ENCODE data around the gene WASF3.

WASF3 gene

GRCh38 chr13:26589754-26590153 is 32.3 kb downstream of the WASF3 start:
- H3K36me3 Mint-ChIP-seq (ENCODE audit: low read depth): no peaks in the 10 kb centered on the region
- no peak for DNase-seq

GRCh38 chr13:26590379-26590778 is 32.9 kb downstream of the WASF3 start:
- no peak overlapping the region for H3K27ac Mint-ChIP-seq
- peaks cover 50% of the 10 kb centered on the region for H3K27me3 Mint-ChIP-seq
- DNase-seq: no peak
- H3K4me1 Mint-ChIP-seq (ENCODE audit: low read depth): no peaks in the 10 kb centered on the region
- H3K9me3 Mint-ChIP-seq: no peaks in the 10 kb centered on the region
- no peak overlapping the region for H3K4me3 Mint-ChIP-seq
- no peaks in the 10 kb centered on the region for H3K36me3 Mint-ChIP-seq (ENCODE audit: low read depth)

More at GRCh38 chr13:26589754-26590153, 32.3 kb downstream of the WASF3 start:
- H3K27me3 Mint-ChIP-seq: peaks cover 49% of the 10 kb centered on the region
- no peak overlapping the region for H3K4me3 Mint-ChIP-seq
- H3K27ac Mint-ChIP-seq: no peak overlapping the region
- no peaks in the 10 kb centered on the region for H3K9me3 Mint-ChIP-seq
- H3K4me1 Mint-ChIP-seq (ENCODE audit: low read depth): no peaks in the 10 kb centered on the region

GRCh38 chr13:26590951-26591350 is 33.5 kb downstream of the WASF3 start:
- Mint-ChIP-seq H3K36me3 (ENCODE audit: low read depth) (no peaks in the 10 kb centered on the region), H3K9me3 (no peaks in the 10 kb centered on the region), H3K27ac (no peak overlapping the region), H3K4me1 (ENCODE audit: low read depth) (no peaks in the 10 kb centered on the region), H3K27me3 (peaks cover 49% of the 10 kb centered on the region), H3K4me3 (no peak overlapping the region)
- DNase-seq: no peak

GRCh38 chr13:26591672-26592071 is 34.2 kb downstream of the WASF3 start:
- Mint-ChIP-seq H3K4me1 (ENCODE audit: low read depth) (no peaks in the 10 kb centered on the region), H3K4me3 (no peak overlapping the region), H3K9me3 (peaks cover 4% of the 10 kb centered on the region), H3K36me3 (ENCODE audit: low read depth) (no peaks in the 10 kb centered on the region), H3K27ac (no peak overlapping the region), H3K27me3 (peaks cover 47% of the 10 kb centered on the region)
- no peak for DNase-seq

- DNase-seq: no peak
- Mint-ChIP-seq H3K4me3 (no peak overlapping the region), H3K27ac (no peak overlapping the region), H3K36me3 (ENCODE audit: low read depth) (no peaks in the 10 kb centered on the region), H3K4me1 (ENCODE audit: low read depth) (no peaks in the 10 kb centered on the region), H3K27me3 (peaks cover 45% of the 10 kb centered on the region), H3K9me3 (peaks cover 10% of the 10 kb centered on the region)
Observed at GRCh38 chr13:26593661-26594060, 36.2 kb downstream of the WASF3 start.

- Mint-ChIP-seq H3K27ac (no peak overlapping the region), H3K36me3 (ENCODE audit: low read depth) (no peaks in the 10 kb centered on the region), H3K27me3 (peaks cover 39% of the 10 kb centered on the region), H3K4me3 (no peak overlapping the region), H3K4me1 (ENCODE audit: low read depth) (no peaks in the 10 kb centered on the region), H3K9me3 (peaks cover 10% of the 10 kb centered on the region)
- DNase-seq: no peak
Observed at GRCh38 chr13:26594363-26594762, 36.9 kb downstream of the WASF3 start.

- H3K36me3 Mint-ChIP-seq (ENCODE audit: low read depth): no peaks in the 10 kb centered on the region
- peaks cover 24% of the 10 kb centered on the region for H3K27me3 Mint-ChIP-seq
- H3K27ac Mint-ChIP-seq: no peak overlapping the region
- H3K4me1 Mint-ChIP-seq (ENCODE audit: low read depth): no peaks in the 10 kb centered on the region
- DNase-seq: no peak
- no peak overlapping the region for H3K4me3 Mint-ChIP-seq
- peaks cover 10% of the 10 kb centered on the region for H3K9me3 Mint-ChIP-seq
Observed at GRCh38 chr13:26596458-26596857, 39.0 kb downstream of the WASF3 start.

- peaks cover 6% of the 10 kb centered on the region for H3K4me1 Mint-ChIP-seq (ENCODE audit: low read depth)
- no peaks in the 10 kb centered on the region for H3K36me3 Mint-ChIP-seq (ENCODE audit: low read depth)
- no peak for DNase-seq
- peaks cover 10% of the 10 kb centered on the region for H3K9me3 Mint-ChIP-seq
- no peak overlapping the region for H3K27ac Mint-ChIP-seq
- peaks cover 17% of the 10 kb centered on the region for H3K27me3 Mint-ChIP-seq
- no peak overlapping the region for H3K4me3 Mint-ChIP-seq
Observed at GRCh38 chr13:26599403-26599802, 41.9 kb downstream of the WASF3 start.

- no peak overlapping the region for H3K27ac Mint-ChIP-seq
- DNase-seq: no peak
- H3K9me3 Mint-ChIP-seq: peaks cover 10% of the 10 kb centered on the region
- peaks cover 6% of the 10 kb centered on the region for H3K4me1 Mint-ChIP-seq (ENCODE audit: low read depth)
- no peak overlapping the region for H3K4me3 Mint-ChIP-seq
- no peaks in the 10 kb centered on the region for H3K36me3 Mint-ChIP-seq (ENCODE audit: low read depth)
- H3K27me3 Mint-ChIP-seq: peaks cover 16% of the 10 kb centered on the region
Observed at GRCh38 chr13:26599860-26600259, 42.4 kb downstream of the WASF3 start.

GRCh38 chr13:26600343-26600742 is 42.9 kb downstream of the WASF3 start:
- peaks cover 6% of the 10 kb centered on the region for H3K4me1 Mint-ChIP-seq (ENCODE audit: low read depth)
- no peak overlapping the region for H3K4me3 Mint-ChIP-seq
- H3K27me3 Mint-ChIP-seq: peaks cover 15% of the 10 kb centered on the region
- no peak for DNase-seq
- peaks cover 10% of the 10 kb centered on the region for H3K9me3 Mint-ChIP-seq
- no peaks in the 10 kb centered on the region for H3K36me3 Mint-ChIP-seq (ENCODE audit: low read depth)
- no peak overlapping the region for H3K27ac Mint-ChIP-seq

- DNase-seq: no peak
- H3K4me3 Mint-ChIP-seq: no peak overlapping the region
- no peaks in the 10 kb centered on the region for H3K36me3 Mint-ChIP-seq (ENCODE audit: low read depth)
- no peak overlapping the region for H3K27ac Mint-ChIP-seq
- peaks cover 6% of the 10 kb centered on the region for H3K4me1 Mint-ChIP-seq (ENCODE audit: low read depth)
- H3K27me3 Mint-ChIP-seq: peaks cover 11% of the 10 kb centered on the region
- H3K9me3 Mint-ChIP-seq: peaks cover 6% of the 10 kb centered on the region
Observed at GRCh38 chr13:26601669-26602068, 44.2 kb downstream of the WASF3 start.

GRCh38 chr13:26602783-26603182 is 45.3 kb downstream of the WASF3 start:
- Mint-ChIP-seq H3K36me3 (ENCODE audit: low read depth) (no peaks in the 10 kb centered on the region), H3K4me3 (no peak overlapping the region), H3K27ac (no peak overlapping the region), H3K27me3 (peaks cover 8% of the 10 kb centered on the region), H3K9me3 (peaks cover 3% of the 10 kb centered on the region), H3K4me1 (ENCODE audit: low read depth) (peaks cover 6% of the 10 kb centered on the region)
- no peak for DNase-seq

GRCh38 chr13:26604784-26605545 is 47.5 kb downstream of the WASF3 start:
- H3K9me3 Mint-ChIP-seq: no peaks in the 10 kb centered on the region
- no peak overlapping the region for H3K27ac Mint-ChIP-seq
- no peaks in the 10 kb centered on the region for H3K36me3 Mint-ChIP-seq (ENCODE audit: low read depth)
- H3K27me3 Mint-ChIP-seq: peaks cover 8% of the 10 kb centered on the region
- H3K4me1 Mint-ChIP-seq (ENCODE audit: low read depth): peaks cover 6% of the 10 kb centered on the region
- no peak for DNase-seq
- no peak overlapping the region for H3K4me3 Mint-ChIP-seq

- Mint-ChIP-seq H3K4me1 (ENCODE audit: low read depth) (peaks cover 6% of the 10 kb centered on the region), H3K27ac (no peak overlapping the region), H3K4me3 (no peak overlapping the region), H3K9me3 (no peaks in the 10 kb centered on the region), H3K27me3 (peaks cover 8% of the 10 kb centered on the region), H3K36me3 (ENCODE audit: low read depth) (no peaks in the 10 kb centered on the region)
- DNase-seq: no peak
Observed at GRCh38 chr13:26605845-26606244, 48.4 kb downstream of the WASF3 start.

- Mint-ChIP-seq H3K36me3 (ENCODE audit: low read depth) (no peaks in the 10 kb centered on the region), H3K4me1 (ENCODE audit: low read depth) (peaks cover 5% of the 10 kb centered on the region), H3K27me3 (peaks cover 8% of the 10 kb centered on the region), H3K9me3 (no peaks in the 10 kb centered on the region), H3K27ac (no peak overlapping the region), H3K4me3 (no peak overlapping the region)
- DNase-seq: no peak
Observed at GRCh38 chr13:26606631-26607030, 49.1 kb downstream of the WASF3 start.

Data from activated T-cell treated with anti-CD3 and anti-CD28 coated beads, Interleukin-2, amount 50 U/mL, for 24 hours (primary cell).